AG04450 (cell line): Measurements from ENCODE around the gene ZDHHC14. TPM values are rescaled to one million over a fixed set of nuclear protein-coding genes. Genes with fewer than 3 reads are reported as not detected.
"Not testable (repeated sequence)": the region's sequence is repeated elsewhere in the genome, so short reads cannot be mapped to it uniquely, and the experiment has no call there.

ENCODE experiments used
- CTCF ChIA-PET: fragments of 300-600, 350-600 bp; formaldehyde crosslinking; extraction: SDS; loops from one replicate; lab custom pipeline; 2022; ENCODE audit warnings: antibody characterized with exemption, inconsistent platforms; lab: Charles Lee
- POLR2A ChIA-PET: fragments of 350-600 bp; formaldehyde crosslinking; extraction: SDS; loops from one replicate; lab custom pipeline; 2021; ENCODE audit warnings: antibody characterized with exemption, inconsistent platforms; lab: Yijun Ruan, JAX
- DNase-seq: peaks from one replicate; pipeline ENCODE4 v3.0.0-alpha.2; 2011; ENCODE audit warnings: low read depth, low spot score
- H3K27ac ChIP-seq: one replicate; pipeline ENCODE4 v1.5.1; 2012; ENCODE audit warnings: low read depth, low read length, control low read depth
- H3K27me3 ChIP-seq: one replicate; pipeline ENCODE4 v1.6.0; 2012; ENCODE audit warnings: low read length; ENCODE audit not compliant: control insufficient read depth, insufficient read depth
- H3K4me3 ChIP-seq: 2 replicates; pipeline ENCODE4 v1.5.1; 2011; ENCODE audit warnings: mild to moderate bottlenecking, low read depth, low read length, control low read depth
- H3K9me3 ChIP-seq: 2 replicates; pipeline ENCODE4 v1.5.1; 2012; ENCODE audit warnings: low read length; ENCODE audit not compliant: control insufficient read depth, insufficient read depth
- CTCF ChIP-seq: IDR thresholded peaks from 2 replicates; pipeline ENCODE4 v1.5.1; 2011; ENCODE audit warnings: low read depth, low read length, control low read depth, inconsistent platforms
- polyA plus RNA-seq: library from polyadenylated mRNA; depleted of rRNA; stranded (reverse); fragments of >200 nt; gene quantifications from 2 replicates; pipeline ENCODE4 v1.2.3, GENCODE V29; 2011

The ZDHHC14 gene
- polyA plus RNA-seq, 1 experiment, result 2.2 TPM

GRCh38 chr6:157393669-157394327, 12.8 kb downstream of the ZDHHC14 start:
- H3K9me3 ChIP-seq, result peaks cover 4% of the 10 kb centered on the region; the same call in 1 of the 2 replicates
- CTCF ChIA-PET, result no interaction called here
- DNase-seq, result no peak
- TF ChIP-seq CTCF, result no peak
- H3K27me3 ChIP-seq, result no peaks in the 10 kb centered on the region
- POLR2A ChIA-PET, result no interaction called here
- no peak overlapping the region for H3K27ac ChIP-seq
- H3K4me3 ChIP-seq, result no peak overlapping the region

GRCh38 chr6:157395199-157395598, 14.2 kb downstream of the ZDHHC14 start:
- H3K9me3 ChIP-seq, H3K4me3 ChIP-seq, H3K27ac ChIP-seq, POLR2A ChIA-PET, DNase-seq, H3K27me3 ChIP-seq: not testable (repeated sequence)
- CTCF ChIA-PET, result interaction anchor here (0.5 kb wide), 1 partner anchor 76 kb away, joined by 4 read pairs; no protein-coding TSS in a partner anchor

GRCh38 chr6:157396026-157396425, 15.0 kb downstream of the ZDHHC14 start:
- H3K9me3 ChIP-seq, result peaks cover 2% of the 10 kb centered on the region; the same call in 1 of the 2 replicates
- H3K27ac ChIP-seq, result no peak overlapping the region
- no peak for DNase-seq
- TF ChIP-seq CTCF, result no peak
- ChIA-PET CTCF (interaction anchor here (0.5 to 0.6 kb wide), 2 partner anchors 9 to 75 kb away, joined by 3 to 4 read pairs; no protein-coding TSS in a partner anchor), POLR2A (no interaction called here)
- no peak overlapping the region for H3K4me3 ChIP-seq
- H3K27me3 ChIP-seq, result no peaks in the 10 kb centered on the region

GRCh38 chr6:157397660-157398059, 16.7 kb downstream of the ZDHHC14 start:
- CTCF ChIA-PET, result no interaction called here

GRCh38 chr6:157398151-157398550, 17.2 kb downstream of the ZDHHC14 start:
- Histone ChIP-seq H3K4me3 (no peak overlapping the region), H3K27ac (no peak overlapping the region), H3K27me3 (no peaks in the 10 kb centered on the region), H3K9me3 (no peaks in the 10 kb centered on the region)
- DNase-seq, result no peak
- TF ChIP-seq CTCF, result no peak
- ChIA-PET POLR2A (no interaction called here), CTCF (no interaction called here)

More at GRCh38 chr6:157397660-157398059, 16.7 kb downstream of the ZDHHC14 start:
- no peaks in the 10 kb centered on the region for H3K27me3 ChIP-seq
- TF ChIP-seq CTCF, result no peak
- no peak overlapping the region for H3K27ac ChIP-seq
- H3K4me3 ChIP-seq, result no peak overlapping the region
- POLR2A ChIA-PET, result no interaction called here
- H3K9me3 ChIP-seq, result no peaks in the 10 kb centered on the region
- DNase-seq, result no peak
